H9 (cell line): ENCODE measurements around the gene EXO1. TPM values are rescaled to one million over a fixed set of nuclear protein-coding genes. Genes with fewer than 3 reads are reported as not detected.

Source experiments
- DNase-seq: peaks from one replicate; pipeline ENCODE4 v3.0.0-alpha.2; 2017
- H2AFZ ChIP-seq: one replicate; pipeline ENCODE4 v1.6.1; 2013; ENCODE audit warnings: mild to moderate bottlenecking, low read length, control low read depth, moderate library complexity
- H2AK5ac ChIP-seq: 2 replicates; pipeline ENCODE4 v1.6.1; 2013; ENCODE audit warnings: low read length, control low read depth, mixed read lengths; ENCODE audit not compliant: insufficient read length
- H2BK120ac ChIP-seq: one replicate; pipeline ENCODE4 v1.6.1; 2013; ENCODE audit warnings: low read depth, mild to moderate bottlenecking, low read length, control low read depth, inconsistent platforms; ENCODE audit not compliant: poor library complexity, severe bottlenecking
- H2BK12ac ChIP-seq: 2 replicates; pipeline ENCODE4 v1.6.1; 2013; ENCODE audit warnings: low read length, control low read depth, mixed read lengths, low read depth; ENCODE audit not compliant: insufficient read length
- H2BK15ac ChIP-seq: 2 replicates; pipeline ENCODE4 v1.6.1; 2013; ENCODE audit warnings: low read depth, low read length, control low read depth
- H2BK20ac ChIP-seq: one replicate; pipeline ENCODE4 v1.6.1; 2013; ENCODE audit warnings: low read depth, mild to moderate bottlenecking, low read length, control low read depth, inconsistent platforms; ENCODE audit not compliant: poor library complexity, severe bottlenecking
- H2BK5ac ChIP-seq: 2 replicates; pipeline ENCODE4 v1.6.1; 2013; ENCODE audit warnings: low read length, control low read depth, mixed read lengths; ENCODE audit not compliant: insufficient read length
- H3K14ac ChIP-seq: 2 replicates; pipeline ENCODE4 v1.6.1; 2013; ENCODE audit warnings: low read length, control low read depth; ENCODE audit not compliant: insufficient read depth
- H3K18ac ChIP-seq: 2 replicates; pipeline ENCODE4 v1.6.1; 2013; ENCODE audit warnings: low read depth, mild to moderate bottlenecking, mixed read lengths, low read length, control low read depth; ENCODE audit not compliant: insufficient read length
- H3K23ac ChIP-seq: 2 replicates; pipeline ENCODE4 v1.6.1; 2013; ENCODE audit warnings: low read length, control low read depth, mixed read lengths, low read depth; ENCODE audit not compliant: insufficient read length
- H3K23me2 ChIP-seq: 2 replicates; pipeline ENCODE4 v1.6.1; 2013; ENCODE audit warnings: low read depth, mild to moderate bottlenecking, mixed read lengths, low read length, control low read depth; ENCODE audit not compliant: insufficient read length, poor library complexity, severe bottlenecking
- H3K27ac ChIP-seq: 2 replicates; pipeline ENCODE4 v1.5.1; 2013; ENCODE audit warnings: low read length, control low read depth, mixed read lengths, low read depth; ENCODE audit not compliant: insufficient read length
- H3K27me3 ChIP-seq: 2 replicates; pipeline ENCODE4 v1.6.1; 2013; ENCODE audit warnings: low read length, control low read depth, inconsistent platforms; ENCODE audit not compliant: insufficient read depth
- H3K4ac ChIP-seq: 2 replicates; pipeline ENCODE4 v1.6.1; 2013; ENCODE audit warnings: low read depth, mild to moderate bottlenecking, control low read depth, inconsistent platforms, low read length, moderate library complexity
- H3K4me1 ChIP-seq: 2 replicates; pipeline ENCODE4 v1.6.1; 2013; ENCODE audit warnings: low read length, control low read depth, inconsistent platforms; ENCODE audit not compliant: insufficient read depth
- H3K4me2 ChIP-seq: 2 replicates; pipeline ENCODE4 v1.6.1; 2013; ENCODE audit warnings: low read length, control low read depth, mixed read lengths; ENCODE audit not compliant: insufficient read length, insufficient read depth
- H3K56ac ChIP-seq: 2 replicates; pipeline ENCODE4 v1.6.1; 2013; ENCODE audit warnings: low read depth, mild to moderate bottlenecking, mixed read lengths, low read length, control low read depth; ENCODE audit not compliant: insufficient read length
- H3K79me1 ChIP-seq: 2 replicates; pipeline ENCODE4 v1.6.1; 2013; ENCODE audit warnings: low read depth, mild to moderate bottlenecking, moderate library complexity, low read length, control low read depth, inconsistent platforms; ENCODE audit not compliant: insufficient read depth, poor library complexity, severe bottlenecking
- H3K79me2 ChIP-seq: 2 replicates; pipeline ENCODE4 v1.6.1; 2013; ENCODE audit warnings: low read length, control low read depth, inconsistent platforms; ENCODE audit not compliant: insufficient read depth
- H3K9ac ChIP-seq: 2 replicates; pipeline ENCODE4 v1.6.1; 2013; ENCODE audit warnings: low read length, control low read depth, mixed read lengths; ENCODE audit not compliant: insufficient read length; ENCODE audit errors: extremely low read depth
- H3K9me3 ChIP-seq: one replicate; pipeline ENCODE4 v1.6.1; 2013; ENCODE audit warnings: low read depth, low read length, inconsistent platforms; ENCODE audit not compliant: control insufficient read depth
- H3T11ph ChIP-seq: one replicate; pipeline ENCODE4 v1.6.1; 2013; ENCODE audit warnings: mild to moderate bottlenecking, low read length, control low read depth, inconsistent platforms
- H4K20me1 ChIP-seq: one replicate; pipeline ENCODE4 v1.6.1; 2013; ENCODE audit not compliant: control insufficient read depth, insufficient read length, insufficient read depth
- H4K5ac ChIP-seq: 2 replicates; pipeline ENCODE4 v1.6.1; 2013; ENCODE audit warnings: low read depth, mild to moderate bottlenecking, mixed read lengths, low read length, control low read depth; ENCODE audit not compliant: insufficient read length
- H4K8ac ChIP-seq: replicated peaks from 2 replicates; pipeline ENCODE4 v1.6.1; 2013; ENCODE audit warnings: low read length, control low read depth, mixed read lengths, low read depth; ENCODE audit not compliant: insufficient read length
- H4K91ac ChIP-seq: 2 replicates; pipeline ENCODE4 v1.6.1; 2013; ENCODE audit warnings: low read depth, mild to moderate bottlenecking, moderate library complexity, mixed read lengths, low read length, control low read depth; ENCODE audit not compliant: insufficient read length
- H3K27ac Mint-ChIP-seq, 3 experiments: 2 replicates in 2 of 3; 3 replicates in 1 of 3; pipeline ENCODE4 v1.8.0; 2020 to 2021; ENCODE audit warnings: mixed read lengths in 3 of 3, mild to moderate bottlenecking in 1 of 3, moderate library complexity in 1 of 3
- H3K27me3 Mint-ChIP-seq: 2 replicates; pipeline ENCODE4 v1.8.0; 2021; ENCODE audit warnings: low read depth, mild to moderate bottlenecking, moderate library complexity, mixed read lengths
- H3K36me3 Mint-ChIP-seq, 3 experiments: 2 replicates in 2 of 3; 3 replicates in 1 of 3; pipeline ENCODE4 v1.8.0; 2020 to 2021; ENCODE audit warnings: low read depth in 3 of 3, mixed read lengths in 3 of 3; ENCODE audit not compliant: insufficient read depth in 1 of 3
- H3K4me1 Mint-ChIP-seq, 2 experiments: 2 replicates each; pipeline ENCODE4 v1.8.0; 2020; ENCODE audit warnings: mixed read lengths in 2 of 2
- H3K4me3 Mint-ChIP-seq, 2 experiments: 2 replicates in 1 of 2; 3 replicates in 1 of 2; pipeline ENCODE4 v1.8.0; 2020 to 2021; ENCODE audit warnings: mild to moderate bottlenecking in 2 of 2, mixed read lengths in 2 of 2, moderate library complexity in 1 of 2
- H3K9me3 Mint-ChIP-seq, 2 experiments: 2 replicates in 1 of 2; 3 replicates in 1 of 2; pipeline ENCODE4 v1.8.0; 2020; ENCODE audit warnings: mild to moderate bottlenecking in 2 of 2, mixed read lengths in 2 of 2, moderate library complexity in 1 of 2
- WGBS: extraction: QIAGEN DNeasy Blood & Tissue Kit; methylation state at CpG from one replicate; pipeline ENCODE4 v1.1.7; 2013; ENCODE audit warnings: missing lambda C conversion rate, low lambda C conversion rate, mixed read lengths; ENCODE audit not compliant: insufficient read length; ENCODE audit errors: extremely low coverage; 5-methylcytosine and 5-hydroxymethylcytosine counted together
- total RNA-seq: library from RNA; stranded (reverse); gene quantifications from 2 replicates; pipeline ENCODE4 v1.2.1, GENCODE V29; 2021
- TF ChIP-seq, protein P1 (sequence below): fragments of 200-600 bp; sonication (generic); conservative IDR thresholded peaks from 3 replicates; pipeline ENCODE4 v1.8.0; 2021; ENCODE audit warnings: antibody characterized with exemption, mild to moderate bottlenecking

EXO1 gene
- total RNA-seq, 1 experiment from 2014 or later, result 43.2 TPM

DNA sequence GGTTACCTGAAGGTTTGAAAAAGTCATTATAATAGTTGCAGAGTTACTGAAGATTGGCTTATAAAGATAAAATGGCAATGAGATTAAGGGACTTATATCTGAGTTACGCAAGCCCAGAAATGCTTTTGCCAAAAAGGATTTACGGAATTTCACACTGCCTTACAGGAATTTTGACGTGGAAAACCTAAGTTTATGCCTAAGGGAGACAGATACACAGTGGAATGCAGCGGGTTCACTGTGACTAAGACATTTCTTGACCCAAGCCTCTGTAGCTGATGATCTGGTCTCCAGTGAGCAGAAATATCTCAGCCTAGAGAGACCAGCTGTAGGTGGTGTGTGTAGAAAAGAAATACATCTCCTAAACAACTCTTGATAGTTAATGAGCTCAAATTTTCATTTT, 10.1 kb upstream of the EXO1 start:
- Histone ChIP-seq H4K91ac (no peak overlapping the region), H2BK120ac (no peak overlapping the region), H3K4me2 (no peak overlapping the region), H3T11ph (no peak overlapping the region), H2BK20ac (no peak overlapping the region), H3K23me2 (no peaks in the 10 kb centered on the region), H2BK12ac (no peak overlapping the region), H3K9me3 (no peaks in the 10 kb centered on the region), H3K9ac (no peak overlapping the region), H3K27ac (no peak overlapping the region), H3K79me1 (no peaks in the 10 kb centered on the region), H3K4me1 (no peaks in the 10 kb centered on the region), H2AK5ac (no peak overlapping the region), H4K5ac (no peak overlapping the region), H3K23ac (no peak overlapping the region), H3K27me3 (no peaks in the 10 kb centered on the region), H3K4ac (no peak overlapping the region), H4K20me1 (no peaks in the 10 kb centered on the region), H2BK15ac (no peak overlapping the region), H2AFZ (no peak overlapping the region), H3K18ac (no peak overlapping the region), H3K79me2 (no peaks in the 10 kb centered on the region), H2BK5ac (no peak overlapping the region), H3K14ac (no peak overlapping the region), H3K56ac (no peak overlapping the region), H4K8ac (no peak overlapping the region)
- WGBS, result no CpG with 5 or more reads among the region's 4 CpGs
- Mint-ChIP-seq H3K27me3 (no peaks in the 10 kb centered on the region; the same call in 1 of the 2 replicates), H3K36me3 (no peaks in the 10 kb centered on the region), H3K4me1 (no peaks in the 10 kb centered on the region), H3K4me3 (no peak overlapping the region), H3K9me3 (no peaks in the 10 kb centered on the region), H3K27ac (no peak overlapping the region)
- TF ChIP-seq, protein P1, sequence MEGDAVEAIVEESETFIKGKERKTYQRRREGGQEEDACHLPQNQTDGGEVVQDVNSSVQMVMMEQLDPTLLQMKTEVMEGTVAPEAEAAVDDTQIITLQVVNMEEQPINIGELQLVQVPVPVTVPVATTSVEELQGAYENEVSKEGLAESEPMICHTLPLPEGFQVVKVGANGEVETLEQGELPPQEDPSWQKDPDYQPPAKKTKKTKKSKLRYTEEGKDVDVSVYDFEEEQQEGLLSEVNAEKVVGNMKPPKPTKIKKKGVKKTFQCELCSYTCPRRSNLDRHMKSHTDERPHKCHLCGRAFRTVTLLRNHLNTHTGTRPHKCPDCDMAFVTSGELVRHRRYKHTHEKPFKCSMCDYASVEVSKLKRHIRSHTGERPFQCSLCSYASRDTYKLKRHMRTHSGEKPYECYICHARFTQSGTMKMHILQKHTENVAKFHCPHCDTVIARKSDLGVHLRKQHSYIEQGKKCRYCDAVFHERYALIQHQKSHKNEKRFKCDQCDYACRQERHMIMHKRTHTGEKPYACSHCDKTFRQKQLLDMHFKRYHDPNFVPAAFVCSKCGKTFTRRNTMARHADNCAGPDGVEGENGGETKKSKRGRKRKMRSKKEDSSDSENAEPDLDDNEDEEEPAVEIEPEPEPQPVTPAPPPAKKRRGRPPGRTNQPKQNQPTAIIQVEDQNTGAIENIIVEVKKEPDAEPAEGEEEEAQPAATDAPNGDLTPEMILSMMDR, result no peak
- DNase-seq, result no peak
